H1 (cell line): ENCODE results near the gene TRHDE. TPM values are rescaled to one million over a fixed set of nuclear protein-coding genes. Genes with fewer than 3 reads are reported as not detected.
A peak's percentile ranks its signal among the peaks of the same experiment; 100 is the strongest.

Experiments used
- CTCF ChIA-PET: fragments of 300-600 bp; sonication (Branson Sonifier 250); formaldehyde crosslinking; loops from one replicate; lab custom pipeline; 2021; ENCODE audit not compliant: partially characterized antibody; lab: Charles Lee
- POLR2A ChIA-PET: fragments of 300-600 bp; sonication (Branson Sonifier 250); formaldehyde crosslinking; loops from one replicate; lab custom pipeline; 2021; ENCODE audit warnings: inconsistent platforms; ENCODE audit not compliant: partially characterized antibody; lab: Charles Lee
- DNase-seq, 2 experiments: peaks; one replicate each; pipeline versions ENCODE4 v3.0.0 to v3.0.0-alpha.2; 2010 to 2022; ENCODE audit warnings: low spot score in 2 of 2, low read depth in 1 of 2, mixed read lengths in 1 of 2
- FAIRE-seq: peaks from 2 replicates; lab custom pipeline; 2011; peaks lifted over from hg19 to GRCh38; lab: Jason Lieb, UNC
- H2AFZ ChIP-seq: 2 replicates; pipeline ENCODE4 v1.8.1; 2012; ENCODE audit warnings: low read length, inconsistent platforms
- H2AK5ac ChIP-seq: 2 replicates; pipeline ENCODE4 v1.6.1; 2013; ENCODE audit warnings: low read depth, low read length
- H2BK120ac ChIP-seq: replicated peaks from 2 replicates; pipeline ENCODE3; 2013; ENCODE audit warnings: low read depth, low read length, inconsistent platforms
- H2BK12ac ChIP-seq: 2 replicates; pipeline ENCODE4 v1.6.1; 2013; ENCODE audit warnings: low read depth, low read length
- H2BK15ac ChIP-seq: 2 replicates; pipeline ENCODE4 v1.6.1; 2013; ENCODE audit warnings: low read length
- H2BK20ac ChIP-seq: 2 replicates; pipeline ENCODE4 v1.6.1; 2013; ENCODE audit warnings: low read length
- H2BK5ac ChIP-seq: 2 replicates; pipeline ENCODE4 v1.6.1; 2013; ENCODE audit warnings: low read depth, low read length
- H3K14ac ChIP-seq: 2 replicates; pipeline ENCODE4 v1.6.1; 2013; ENCODE audit warnings: inconsistent platforms; ENCODE audit not compliant: insufficient read length
- H3K18ac ChIP-seq: 2 replicates; pipeline ENCODE4 v1.6.1; 2013; ENCODE audit warnings: low read length; ENCODE audit errors: extremely low read depth
- H3K23ac ChIP-seq: 2 replicates; pipeline ENCODE4 v1.6.1; 2013; ENCODE audit warnings: inconsistent platforms; ENCODE audit not compliant: insufficient read length
- H3K23me2 ChIP-seq: 2 replicates; pipeline ENCODE4 v1.6.1; 2013; ENCODE audit warnings: low read depth, low read length
- H3K27ac ChIP-seq: 2 replicates; pipeline ENCODE4 v1.6.1; 2011; ENCODE audit warnings: low read depth, low read length, inconsistent platforms
- H3K27me3 ChIP-seq, 4 experiments: replicated peaks in 1 of 4; 1 replicate in 1 of 4; 2 replicates in 3 of 4; pipeline versions ENCODE4 v1.6.1 to v1.8.1; 2011 to 2013; ENCODE audit warnings: low read length in 3 of 4, mild to moderate bottlenecking in 3 of 4, inconsistent platforms in 2 of 4, mixed read lengths in 2 of 4, moderate library complexity in 1 of 4; ENCODE audit not compliant: control insufficient read depth in 3 of 4, insufficient read depth in 3 of 4; ENCODE audit errors: extremely low read depth in 1 of 4
- H3K36me3 ChIP-seq, 4 experiments: 2 replicates each; pipeline versions ENCODE4 v1.6.1 to v1.8.1; 2011 to 2013; ENCODE audit warnings: mild to moderate bottlenecking in 4 of 4, low read length in 3 of 4, moderate library complexity in 2 of 4, control low read depth in 1 of 4, inconsistent platforms in 1 of 4; ENCODE audit not compliant: insufficient read depth in 4 of 4, control insufficient read depth in 2 of 4
- H3K4ac ChIP-seq: replicated peaks from 2 replicates; pipeline ENCODE3; 2013; ENCODE audit warnings: low read length, low read depth, mixed read lengths, inconsistent platforms; ENCODE audit not compliant: insufficient read length
- H3K4me1 ChIP-seq, 4 experiments: replicated peaks in 1 of 4; 1 replicate in 1 of 4; 2 replicates in 3 of 4; pipeline versions ENCODE4 v1.6.1 to v1.8.1; 2011 to 2013; ENCODE audit warnings: low read length in 3 of 4, inconsistent platforms in 2 of 4, mixed read lengths in 1 of 4; ENCODE audit not compliant: insufficient read depth in 4 of 4, control insufficient read depth in 3 of 4
- H3K4me2 ChIP-seq, 2 experiments: 2 replicates each; pipeline versions ENCODE4 v1.6.1 to v1.8.1; 2011 to 2013; ENCODE audit warnings: low read depth in 2 of 2, low read length in 2 of 2, control low read depth in 1 of 2, inconsistent platforms in 1 of 2, mild to moderate bottlenecking in 1 of 2; ENCODE audit not compliant: insufficient read depth in 1 of 2
- H3K4me3 ChIP-seq, 4 experiments: fragments of 200-600, 300-600 bp in 1 of 4; sonication (generic), shearing (Covaris generic), sonication (Bioruptor Twin) in 1 of 4; 2 replicates each; pipeline versions ENCODE4 v1.5.1 to v1.8.1; 2011 to 2016; ENCODE audit warnings: low read length in 4 of 4, low read depth in 3 of 4, control low read depth in 2 of 4, inconsistent platforms in 2 of 4, mild to moderate bottlenecking in 2 of 4, mixed read lengths in 1 of 4, moderate library complexity in 1 of 4; ENCODE audit not compliant: insufficient read depth in 2 of 4; ENCODE audit errors: extremely low read depth in 1 of 4
- H3K56ac ChIP-seq: replicated peaks from 2 replicates; pipeline ENCODE3; 2013; ENCODE audit warnings: low read depth, mild to moderate bottlenecking, mixed read lengths, low read length, inconsistent platforms; ENCODE audit not compliant: insufficient read length
- H3K79me1 ChIP-seq: 2 replicates; pipeline ENCODE4 v1.6.1; 2013; ENCODE audit warnings: low read depth, low read length, control low read depth
- H3K79me2 ChIP-seq, 2 experiments: 2 replicates each; pipeline versions ENCODE4 v1.6.1 to v1.8.1; 2012 to 2013; ENCODE audit warnings: low read length in 2 of 2, mild to moderate bottlenecking in 2 of 2, inconsistent platforms in 1 of 2; ENCODE audit not compliant: insufficient read depth in 2 of 2, control insufficient read depth in 1 of 2
- H3K9ac ChIP-seq, 4 experiments: replicated peaks in 1 of 4; 1 replicate in 1 of 4; 2 replicates in 3 of 4; pipeline versions ENCODE4 v1.6.1 to v1.8.1; 2011 to 2013; ENCODE audit warnings: low read depth in 3 of 4, low read length in 3 of 4, control low read depth in 2 of 4, mild to moderate bottlenecking in 2 of 4, moderate library complexity in 2 of 4, inconsistent platforms in 1 of 4; ENCODE audit errors: extremely low read depth in 1 of 4
- H3K9me3 ChIP-seq, 2 experiments: 2 replicates each; pipeline versions ENCODE4 v1.6.1 to v1.8.1; 2012 to 2013; ENCODE audit warnings: mild to moderate bottlenecking in 2 of 2, moderate library complexity in 2 of 2, control low read depth in 1 of 2, inconsistent platforms in 1 of 2, low read depth in 1 of 2, low read length in 1 of 2, mixed read lengths in 1 of 2; ENCODE audit not compliant: insufficient read depth in 2 of 2
- H4K20me1 ChIP-seq, 2 experiments: replicated peaks in 1 of 2; 2 replicates each; pipeline versions ENCODE3 to v1.8.1; 2011 to 2013; ENCODE audit warnings: inconsistent platforms in 2 of 2, low read length in 2 of 2, mild to moderate bottlenecking in 1 of 2; ENCODE audit not compliant: insufficient read depth in 2 of 2, control insufficient read depth in 1 of 2
- H4K5ac ChIP-seq: 2 replicates; pipeline ENCODE4 v1.6.1; 2013; ENCODE audit warnings: low read length, low read depth, mixed read lengths, inconsistent platforms; ENCODE audit not compliant: insufficient read length
- H4K8ac ChIP-seq: 2 replicates; pipeline ENCODE4 v1.8.0; 2013; ENCODE audit warnings: mild to moderate bottlenecking, moderate library complexity, low read length, inconsistent platforms; ENCODE audit not compliant: insufficient read depth; ENCODE audit errors: extremely low read depth
- H4K91ac ChIP-seq: replicated peaks from 2 replicates; pipeline ENCODE3; 2013; ENCODE audit warnings: low read length, mixed read lengths, inconsistent platforms; ENCODE audit not compliant: insufficient read length
- ATF2 ChIP-seq: IDR thresholded peaks from 2 replicates; pipeline ENCODE4 v1.6.1; 2012; ENCODE audit warnings: low read length, inconsistent platforms
- BRCA1 ChIP-seq: IDR thresholded peaks from 2 replicates; pipeline ENCODE4 v1.6.1; 2012; ENCODE audit warnings: low read depth, low read length, improper control_type of control experiment
- CREB1 ChIP-seq: IDR thresholded peaks from 2 replicates; pipeline ENCODE4 v1.6.1; 2012; ENCODE audit warnings: inconsistent platforms
- RAD21 ChIP-seq, 2 experiments: IDR thresholded peaks in 1 of 2; conservative IDR thresholded peaks in 1 of 2; 2 replicates each; pipeline ENCODE4 v1.6.1; 2011; ENCODE audit warnings: low read depth in 2 of 2, low read length in 2 of 2, improper control_type of control experiment in 1 of 2, inconsistent platforms in 1 of 2, mild to moderate bottlenecking in 1 of 2, moderate library complexity in 1 of 2
- SAP30 ChIP-seq: fragments of 300-600 bp; sonication (generic); IDR thresholded peaks from 2 replicates; pipeline ENCODE4 v1.7.1; 2012; ENCODE audit warnings: low read length, moderate library complexity, mild to moderate bottlenecking, inconsistent platforms; ENCODE audit not compliant: insufficient read depth, insufficient replicate concordance
- SIRT6 ChIP-seq: IDR thresholded peaks from one replicate; pipeline ENCODE4 v1.7.1; 2012; ENCODE audit warnings: low read length, inconsistent platforms
- SP2 ChIP-seq: IDR thresholded peaks from 2 replicates; pipeline ENCODE4 v1.6.1; 2012; ENCODE audit warnings: mild to moderate bottlenecking, low read length, inconsistent platforms
- SRF ChIP-seq: IDR thresholded peaks from 2 replicates; pipeline ENCODE4 v1.6.1; 2011; ENCODE audit warnings: mild to moderate bottlenecking, low read depth, low read length, moderate library complexity
- SUZ12 ChIP-seq: fragments of 200-600 bp; sonication (generic); IDR thresholded peaks from 2 replicates; pipeline ENCODE4 v1.6.1; 2012; ENCODE audit warnings: mild to moderate bottlenecking, inconsistent platforms, low read length, moderate library complexity, mixed read lengths
- WGBS, 2 experiments: shearing (Covaris generic) in 1 of 2; methylation state at CpG; one replicate each; pipeline versions ENCODE4 v1.1.6 to v1.1.7; 2013 to 2015; ENCODE audit warnings: low lambda C conversion rate in 2 of 2, mixed read lengths in 2 of 2, inconsistent platforms in 1 of 2, low coverage in 1 of 2, missing lambda C conversion rate in 1 of 2; ENCODE audit not compliant: insufficient replicate concordance in 2 of 2, insufficient coverage in 1 of 2, insufficient read length in 1 of 2; ENCODE audit errors: extremely low coverage in 1 of 2, missing lambda C conversion rate in 1 of 2; 5-methylcytosine and 5-hydroxymethylcytosine counted together
- polyA plus RNA-seq, 7 experiments: library from polyadenylated mRNA; depleted of rRNA in 3 of 7; stranded (reverse) in 5 of 7; unstranded in 2 of 7; fragments of >200 nt in 5 of 7; fragments of 200-250 nt in 2 of 7; gene quantifications; 1 replicate in 5 of 7; 2 replicates in 1 of 7; 4 replicates in 1 of 7; pipeline versions ENCODE4 v1.2.1 to v1.2.3, GENCODE V29; 2011 to 2013; ENCODE audit warnings: missing spikeins in 2 of 7, mixed read lengths in 2 of 7
- total RNA-seq: library from RNA; stranded (reverse); fragmentation: NEBNext Ultra II Directional; extraction: Animal tissue kit (Norgen Biotek cat#: 25700); gene quantifications from 2 replicates; pipeline ENCODE4 v1.2.1, GENCODE V29; 2021

Gene TRHDE
- total and polyA plus RNA-seq, 2 of the 8 experiments (the other 6 are each of a cell fraction or from before 2014, with no cell fraction given), result 1.3 to 5.0 TPM

- DNase-seq (no peak), FAIRE-seq (no peak)
- 82% methylated on average over 2 of the region's 2 CpGs; no CpG with 5 or more reads in 1 of the 2 experiments for WGBS, 2 experiments
- no peak overlapping the region for H3K9ac ChIP-seq
- no peak overlapping the region for H3K4me3 ChIP-seq
- H3K23me2 ChIP-seq, result peaks cover 18% of the 10 kb centered on the region
- H4K20me1 ChIP-seq, result no peaks in the 10 kb centered on the region
- H3K14ac ChIP-seq, result no peak overlapping the region
- no peak for TF ChIP-seq SUZ12
- no peak for TF ChIP-seq BRCA1
- TF ChIP-seq SIRT6, result no peak
- no peak for TF ChIP-seq ATF2
- no peak for TF ChIP-seq RAD21 (IDR thresholded peaks at IDR 0.05 in 1 of 2, conservative IDR thresholded peaks at IDR 0.05 in 1 of 2; ENCODE audit: low read depth in 2 of 2, low read length in 2 of 2)
- TF ChIP-seq SAP30, result no peak
- TF ChIP-seq CREB1, result no peak
- no peak for TF ChIP-seq SP2
- no peak for TF ChIP-seq SRF
- no peaks in the 10 kb centered on the region for H3K79me2 ChIP-seq
- no peak overlapping the region for H4K8ac ChIP-seq
- no peak overlapping the region for H2AFZ ChIP-seq
- no peak overlapping the region for H3K18ac ChIP-seq
- peaks cover 11 to 35% (median 27%) of the 10 kb centered on the region in 4 experiments for H3K27me3 ChIP-seq
- no peak overlapping the region for H2BK120ac ChIP-seq
- H3K4me2 ChIP-seq, result peak overlapping the region in 1 of 2 experiments; percentile 87; a peak in 2 of 4 replicates
- no peak overlapping the region for H2BK15ac ChIP-seq
- H2BK20ac ChIP-seq, result no peak overlapping the region
- no peak overlapping the region for H2BK5ac ChIP-seq
- no peak overlapping the region for H3K4ac ChIP-seq
- no peak overlapping the region for H3K27ac ChIP-seq
- H3K23ac ChIP-seq, result no peak overlapping the region
- H4K5ac ChIP-seq, result no peak overlapping the region
- H4K91ac ChIP-seq, result no peak overlapping the region
- H3K79me1 ChIP-seq, result no peaks in the 10 kb centered on the region
- CTCF ChIA-PET, result interaction anchor here (2.1 to 2.5 kb wide), 2 partner anchors 8 to 253 kb away, joined by 6 to 14 read pairs; no protein-coding TSS in a partner anchor
- no peak overlapping the region for H3K56ac ChIP-seq
- peaks cover 0 to 8% (median 1%) of the 10 kb centered on the region in 4 experiments; a peak in 4 of 7 replicates for H3K4me1 ChIP-seq
- POLR2A ChIA-PET, result no interaction called here
- no peaks in the 10 kb centered on the region for H3K9me3 ChIP-seq
- no peak overlapping the region for H2AK5ac ChIP-seq
- H2BK12ac ChIP-seq, result no peak overlapping the region
- no peaks in the 10 kb centered on the region; a peak in 1 of 8 replicates for H3K36me3 ChIP-seq
These were observed 1.9 kb upstream of the TRHDE start for GRCh38 chr12:72270246-72270645.
